ENCODE measurements around the gene ALDH16A1. TPM values are rescaled to one million over a fixed set of nuclear protein-coding genes. Genes with fewer than 3 reads are reported as not detected.

Gene ALDH16A1
- total and polyA plus RNA-seq, 10 donors = 38.7 to 99.9 (median 49.9) TPM

GRCh38 chr19:49430172-49430677 lies 22.8 kb upstream of the ALDH16A1 start:
- Histone ChIP-seq H3K9me3 (no peaks in the 10 kb centered on the region), H3K4me1 (peaks cover 7 to 46% (median 22%) of the 10 kb centered on the region in 6 donors), H3K27ac (no peak overlapping the region), H3K4me3 (no peak overlapping the region), H3K27me3 (replicated peaks in 1 of 7) (peaks cover 9 to 100% (median 97%) of the 10 kb centered on the region in 7 donors), H3K36me3 (no peaks in the 10 kb centered on the region)
- WGBS, 5 donors = 56 to 72% (median 60%) methylated on average over 6 to 9 of the region's 9 CpGs
- TF ChIP-seq CTCF (IDR thresholded peaks at IDR 0.05 in 8 of 11, conservative IDR thresholded peaks at IDR 0.05 in 3 of 11) = no peak
- intact Hi-C loops (cut with DNase I; ENCODE audit: low total_unique reads) = no loop called here
- no peak for DNase-seq

- WGBS, 5 donors = 57 to 63% (median 61%) methylated on average over 26 to 28 of the region's 28 CpGs
- DNase-seq = no peak
- H3K9me3 ChIP-seq = no peaks in the 10 kb centered on the region
- no peaks in the 10 kb centered on the region for H3K36me3 ChIP-seq
- TF ChIP-seq POLR2AphosphoS5 (IDR thresholded peaks at IDR 0.05) (no peak), CTCF (IDR thresholded peaks at IDR 0.05 in 8 of 11, conservative IDR thresholded peaks at IDR 0.05 in 3 of 11) (peak in 4 of 11 experiments; percentile 6 to 31 (median 27)), POLR2A (IDR thresholded peaks at IDR 0.05) (no peak)
- peaks cover 7 to 46% (median 22%) of the 10 kb centered on the region in 6 donors for H3K4me1 ChIP-seq
- intact Hi-C loops (cut with DNase I; ENCODE audit: low total_unique reads) = no loop called here
- H3K27ac ChIP-seq = no peak overlapping the region
- peaks cover 9 to 100% (median 97%) of the 10 kb centered on the region in 7 donors for H3K27me3 ChIP-seq (replicated peaks in 1 of 7)
- no peak overlapping the region for H3K4me3 ChIP-seq
These were observed 22.2 kb upstream of the ALDH16A1 start for GRCh38 chr19:49430678-49431329.

- Histone ChIP-seq H3K4me1 (peaks cover 7 to 43% (median 22%) of the 10 kb centered on the region in 6 donors), H3K36me3 (no peaks in the 10 kb centered on the region), H3K4me3 (no peak overlapping the region), H3K27me3 (replicated peaks in 1 of 7) (peaks cover 9 to 100% (median 97%) of the 10 kb centered on the region in 7 donors), H3K9me3 (no peaks in the 10 kb centered on the region), H3K27ac (no peak overlapping the region)
- 38 to 48% (median 41%) methylated on average over 26 to 29 of the region's 29 CpGs for WGBS, 5 donors
- DNase-seq = no peak
- intact Hi-C loops (cut with DNase I; ENCODE audit: low total_unique reads) = no loop called here
- TF ChIP-seq CTCF (IDR thresholded peaks at IDR 0.05 in 8 of 11, conservative IDR thresholded peaks at IDR 0.05 in 3 of 11) (no peak), POLR2AphosphoS5 (IDR thresholded peaks at IDR 0.05) (no peak), POLR2A (IDR thresholded peaks at IDR 0.05) (no peak)
These were observed 21.7 kb upstream of the ALDH16A1 start for GRCh38 chr19:49431330-49431749.
